ENCODE data around the gene MYDGF. TPM values are rescaled to one million over a fixed set of nuclear protein-coding genes. Genes with fewer than 3 reads are reported as not detected.
"Not testable (repeated sequence)": the region's sequence is repeated elsewhere in the genome, so short reads cannot be mapped to it uniquely, and the experiment has no call there.

Gene MYDGF
- total RNA-seq, 2 donors from 2014 or later, result 75.5 to 96.0 TPM

DNA sequence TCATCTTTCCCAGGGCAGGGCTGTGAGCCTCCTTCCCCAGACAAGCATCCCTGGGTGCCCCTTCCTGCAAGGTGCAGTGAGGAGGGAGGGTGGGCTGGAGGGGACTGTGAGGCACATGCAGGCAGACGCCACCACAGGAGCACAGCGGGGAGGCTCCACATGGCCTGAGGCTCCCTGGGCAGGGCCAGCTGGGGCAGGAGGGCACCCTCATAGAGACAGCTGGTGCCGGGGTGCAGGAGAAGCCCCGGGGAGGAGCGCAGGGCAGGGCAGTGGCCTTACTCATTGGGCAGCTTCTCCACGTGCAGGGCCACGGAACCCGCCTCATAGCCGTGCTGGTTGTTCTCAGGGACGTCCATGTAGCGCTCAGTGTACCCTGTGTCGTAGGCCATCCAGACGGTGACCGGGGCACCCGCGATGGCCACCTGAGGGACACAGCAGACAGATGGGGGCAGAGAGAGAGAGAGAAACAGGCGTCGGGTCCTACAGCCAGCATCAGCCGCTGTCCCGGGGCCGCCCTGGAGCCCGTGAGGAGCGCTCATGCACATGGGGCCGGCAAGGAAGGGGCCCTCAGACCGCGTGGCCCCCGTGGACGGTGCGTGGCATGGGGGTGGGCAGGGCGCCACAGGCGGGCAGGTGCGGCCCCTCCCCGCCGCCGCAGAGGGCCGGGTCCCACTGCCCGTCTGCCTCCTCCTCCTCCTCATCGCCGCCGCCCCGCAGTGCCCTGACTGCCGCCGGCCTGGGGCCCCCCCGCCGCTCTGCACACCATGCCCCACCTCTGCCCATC, 12.5 kb upstream of the MYDGF start:
- DNase-seq (no peak), ATAC-seq (no peak)
- intact Hi-C loops (cut with DNase I, micrococcal nuclease), result no loop called here

DNA sequence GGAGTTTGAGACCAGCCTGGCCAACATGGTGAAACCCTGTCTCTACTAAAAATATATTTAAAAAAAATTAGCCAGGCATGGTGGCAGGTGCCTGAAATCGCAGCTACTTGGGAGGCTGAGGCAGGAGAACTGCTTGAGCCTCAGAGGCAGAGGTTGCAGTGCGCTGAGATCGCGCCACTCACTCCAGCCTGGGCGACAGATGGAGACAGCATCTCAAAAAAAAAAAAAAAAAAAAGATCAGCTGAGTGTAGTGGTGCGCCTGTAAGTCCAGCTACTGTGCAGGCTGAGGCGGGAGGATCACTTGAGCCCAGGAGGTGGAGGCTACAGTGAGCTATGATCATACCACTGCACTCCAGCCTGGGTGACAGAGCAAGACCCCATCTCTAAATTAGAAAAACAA, 9.9 kb upstream of the MYDGF start:
- ATAC-seq; DNase-seq; intact Hi-C loops (cut with DNase I, micrococcal nuclease): not testable (repeated sequence)

DNA sequence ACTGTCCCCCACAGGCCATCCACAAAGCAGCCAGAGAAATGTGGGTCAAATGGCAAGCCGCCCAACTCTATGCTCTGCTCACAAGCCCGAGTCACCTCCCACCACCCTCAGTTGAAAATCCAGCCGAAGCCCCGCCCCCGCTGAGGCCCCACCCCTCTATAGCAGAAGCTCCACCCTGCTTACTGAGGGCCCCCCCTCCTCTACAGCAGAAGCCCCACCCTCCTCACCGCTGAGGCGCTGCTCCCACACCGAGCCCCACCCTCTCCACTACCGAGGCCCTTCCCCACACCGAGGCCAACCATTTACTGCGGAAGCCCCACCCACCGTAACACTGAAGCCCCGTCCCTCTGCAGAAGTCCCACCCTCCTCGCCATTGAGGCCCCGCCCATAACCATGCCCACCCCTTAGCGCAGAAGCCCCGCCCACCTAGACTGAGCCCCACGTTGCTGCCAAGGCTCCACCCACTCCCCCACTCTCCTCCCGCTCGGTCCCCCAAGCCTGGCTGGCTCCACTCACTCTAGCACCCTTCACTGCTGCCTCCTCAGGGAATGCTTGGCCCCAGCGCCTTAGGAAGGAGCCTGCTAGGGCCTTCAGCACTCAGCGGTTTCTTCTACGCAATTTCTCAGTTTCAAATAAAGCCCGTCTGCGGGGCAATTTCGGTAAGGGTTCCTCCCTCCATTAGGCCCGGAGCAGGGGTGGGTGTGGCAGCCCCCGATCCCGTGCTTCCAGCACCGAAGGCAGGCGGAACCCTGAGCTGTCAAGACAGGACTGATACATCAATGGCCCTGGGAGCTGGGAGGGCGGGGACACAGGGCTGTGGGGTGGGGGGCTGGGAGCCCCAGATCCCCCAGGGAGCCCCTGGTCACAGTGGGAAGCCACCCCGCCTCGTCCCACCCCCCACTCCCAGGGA, 9.0 kb upstream of the MYDGF start:
- intact Hi-C loops (cut with DNase I, micrococcal nuclease), result no loop called here
- DNase-seq (peak in 1 of 2 donors; percentile 48), ATAC-seq (peak; percentile 55)

DNA sequence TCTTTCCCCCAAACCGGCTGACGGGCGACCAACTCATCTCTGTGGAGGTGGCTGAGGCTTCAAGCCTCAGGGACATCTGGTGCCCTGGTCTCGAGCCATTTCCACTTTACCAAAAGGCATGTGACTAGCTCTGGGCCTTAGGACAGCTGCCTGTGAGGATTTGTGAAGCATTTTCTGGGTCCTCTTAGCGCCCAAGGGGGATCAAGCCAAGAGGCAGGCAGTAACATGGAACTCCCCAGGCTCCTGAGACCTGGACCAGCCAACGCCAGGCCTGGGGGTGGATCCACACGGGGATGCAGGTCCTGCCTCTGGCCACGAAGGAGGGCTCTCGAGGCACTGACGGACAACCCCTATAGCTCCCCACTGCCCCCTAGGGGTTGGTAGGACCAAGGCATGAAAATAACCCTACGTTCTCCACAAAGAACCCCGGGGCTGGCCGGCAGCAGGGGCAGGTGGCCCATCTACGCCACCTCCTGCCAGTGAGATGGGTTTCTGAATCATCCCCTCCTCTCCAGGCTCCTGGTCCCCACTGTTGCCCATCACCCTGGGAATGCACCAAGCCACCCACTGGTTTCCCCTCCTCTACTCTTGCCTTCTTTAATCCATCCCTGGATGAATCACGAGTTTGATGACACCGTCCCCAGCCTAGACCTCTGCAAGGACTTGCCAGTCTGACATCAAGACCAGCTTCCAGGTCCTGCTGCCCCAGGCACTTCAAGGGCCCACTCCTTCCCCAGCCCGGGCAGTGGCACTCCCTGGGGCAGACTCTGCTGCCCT, 7.0 kb upstream of the MYDGF start:
- intact Hi-C loops (cut with DNase I, micrococcal nuclease), result no loop called here
- ATAC-seq, result peak; percentile 52
- DNase-seq, result peak; percentile 37 to 44

DNA sequence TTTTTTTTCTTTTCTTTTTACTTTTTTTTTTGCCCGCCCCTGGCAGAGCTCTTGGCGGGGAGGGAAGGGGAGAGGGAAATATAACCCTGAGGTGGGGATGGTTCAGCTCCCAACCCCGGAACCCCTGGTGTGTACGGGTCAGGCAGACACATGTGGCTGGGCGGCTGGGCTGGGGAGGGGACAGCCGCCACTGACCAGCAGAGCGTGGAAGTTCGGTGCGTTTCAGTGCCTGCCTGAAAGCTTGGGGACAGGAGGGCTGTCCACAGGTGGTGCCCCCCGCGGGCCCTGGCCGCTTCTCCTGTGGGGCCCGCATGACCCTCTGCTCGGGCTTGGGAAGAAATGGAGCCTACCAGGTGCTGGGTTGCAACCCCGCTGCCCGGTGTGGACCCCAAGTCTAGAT, 5.2 kb upstream of the MYDGF start:
- ATAC-seq (no peak), DNase-seq (no peak)
- intact Hi-C loops (cut with DNase I, micrococcal nuclease), result no loop called here

DNA sequence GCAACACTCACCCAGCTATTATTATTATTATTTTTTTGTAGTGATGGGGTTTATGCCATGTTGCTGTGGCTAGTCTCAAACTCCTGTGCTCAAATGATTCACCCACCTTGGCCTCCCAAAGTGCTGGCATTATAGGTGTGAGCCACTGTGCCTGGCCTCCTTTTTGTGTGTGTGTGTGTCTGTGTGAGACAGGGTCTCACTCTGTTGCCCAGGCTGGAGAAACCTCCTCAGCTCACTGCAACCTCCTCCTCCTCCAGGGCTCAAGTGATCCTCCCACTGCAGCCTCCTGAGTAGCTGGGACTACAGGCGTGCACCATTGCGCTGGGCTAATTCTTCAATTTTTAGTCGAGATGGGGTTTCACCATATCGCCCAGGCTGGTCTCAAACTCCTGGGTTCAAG, 3.6 kb upstream of the MYDGF start:
- DNase-seq (no peak), ATAC-seq (no peak)
- intact Hi-C loops (cut with DNase I, micrococcal nuclease), result no loop called here

DNA sequence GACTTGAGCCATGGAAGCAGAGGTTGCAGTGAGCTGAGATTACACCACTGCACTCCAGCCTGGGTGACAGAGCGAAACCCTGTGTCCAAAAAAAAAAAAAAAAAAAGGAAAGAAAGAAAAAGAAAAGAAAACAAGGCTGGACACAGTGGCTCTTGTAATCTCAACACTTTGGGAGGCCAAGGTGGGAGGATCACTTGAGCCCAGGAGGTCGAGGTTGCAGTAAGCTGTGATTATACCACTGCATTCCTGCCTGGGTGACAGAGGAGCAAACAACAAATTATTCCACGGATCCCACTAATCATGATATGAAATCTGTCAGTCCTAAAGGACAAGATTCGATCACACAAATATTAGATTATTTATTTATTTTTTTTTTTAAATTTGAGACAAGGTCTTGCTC, 3.1 kb upstream of the MYDGF start:
- DNase-seq (no peak), ATAC-seq (no peak)
- intact Hi-C loops (cut with DNase I, micrococcal nuclease), result no loop called here

DNA sequence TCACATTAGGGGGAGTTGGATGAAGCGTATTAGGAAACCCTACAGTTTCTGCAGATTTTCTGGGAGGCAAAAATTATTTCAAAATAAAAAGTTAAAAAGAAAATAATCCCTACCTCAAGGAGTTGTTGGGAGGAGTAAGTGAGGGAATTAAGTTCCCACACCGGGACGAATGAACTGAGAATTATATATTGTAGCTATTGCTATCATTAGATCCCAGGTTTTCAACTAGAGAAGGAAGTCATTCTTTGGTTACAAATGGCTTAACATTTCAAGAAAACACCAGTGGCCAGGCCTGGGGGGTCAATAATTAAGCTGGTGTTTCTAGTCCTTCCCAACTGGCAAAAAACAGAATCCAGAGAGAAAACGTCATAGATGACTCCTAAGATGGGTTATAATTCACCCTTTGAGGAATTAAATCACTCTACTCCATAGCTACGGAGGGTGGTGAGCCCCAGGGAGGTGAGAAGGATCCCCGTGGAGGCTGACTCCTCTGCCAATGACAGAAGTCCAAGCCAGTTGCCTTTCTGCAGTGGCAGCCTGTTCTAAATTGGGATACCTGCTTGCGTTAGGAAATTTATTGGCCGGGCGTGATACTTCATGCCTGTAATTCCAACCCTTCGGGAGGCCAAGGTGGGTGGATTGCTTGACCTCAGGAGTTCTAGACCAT, 1.2 kb upstream of the MYDGF start:
- DNase-seq (no peak), ATAC-seq (no peak)
- intact Hi-C loops (cut with DNase I, micrococcal nuclease), result no loop called here

DNA sequence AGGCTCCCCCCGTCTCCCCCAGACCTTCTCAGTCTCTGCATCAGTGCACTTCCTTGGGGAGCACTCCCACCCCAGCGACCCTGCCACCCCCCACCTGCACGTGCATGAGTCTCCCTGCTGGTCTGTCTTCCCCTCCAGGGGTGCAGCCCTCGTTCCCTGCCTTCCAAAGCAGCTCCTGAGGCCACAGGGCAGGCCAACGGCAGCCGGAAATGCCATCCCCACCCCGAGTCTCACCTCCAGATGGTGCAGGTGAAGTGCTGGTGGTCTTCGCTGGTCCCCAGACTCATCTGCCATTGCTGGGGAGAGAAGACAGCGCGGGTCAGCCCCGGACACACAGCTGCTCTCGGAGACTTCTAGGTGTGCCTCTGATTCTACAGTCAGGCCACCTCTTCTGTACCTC, 5.5 kb downstream of the MYDGF start:
- intact Hi-C loops (cut with DNase I, micrococcal nuclease), result no loop called here
- no peak for ATAC-seq

DNA sequence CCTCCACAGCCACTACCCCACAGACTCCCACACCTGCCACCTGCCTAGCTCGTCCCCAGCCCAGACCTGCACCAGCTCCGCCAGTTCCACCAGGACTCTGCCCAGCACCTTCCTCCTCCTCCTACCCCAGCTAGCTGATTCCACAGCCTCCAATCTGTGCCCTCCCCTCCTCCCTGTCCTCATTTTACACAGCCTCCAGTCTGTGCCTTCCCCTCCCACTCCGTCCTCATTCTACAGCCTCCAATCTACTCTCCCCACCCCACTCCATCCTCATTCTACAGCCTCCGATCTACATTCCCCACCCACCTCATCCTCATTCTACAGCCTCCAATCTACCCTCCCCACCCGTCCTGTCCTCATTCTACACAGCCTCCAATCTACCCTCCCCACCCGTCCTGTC, 7.3 kb downstream of the MYDGF start:
- intact Hi-C loops (cut with DNase I, micrococcal nuclease), result no loop called here
- DNase-seq, result no peak
- ATAC-seq, result no peak

More for the DNA sequence above, 5.5 kb downstream of the MYDGF start:
- no peak for DNase-seq

DNA sequence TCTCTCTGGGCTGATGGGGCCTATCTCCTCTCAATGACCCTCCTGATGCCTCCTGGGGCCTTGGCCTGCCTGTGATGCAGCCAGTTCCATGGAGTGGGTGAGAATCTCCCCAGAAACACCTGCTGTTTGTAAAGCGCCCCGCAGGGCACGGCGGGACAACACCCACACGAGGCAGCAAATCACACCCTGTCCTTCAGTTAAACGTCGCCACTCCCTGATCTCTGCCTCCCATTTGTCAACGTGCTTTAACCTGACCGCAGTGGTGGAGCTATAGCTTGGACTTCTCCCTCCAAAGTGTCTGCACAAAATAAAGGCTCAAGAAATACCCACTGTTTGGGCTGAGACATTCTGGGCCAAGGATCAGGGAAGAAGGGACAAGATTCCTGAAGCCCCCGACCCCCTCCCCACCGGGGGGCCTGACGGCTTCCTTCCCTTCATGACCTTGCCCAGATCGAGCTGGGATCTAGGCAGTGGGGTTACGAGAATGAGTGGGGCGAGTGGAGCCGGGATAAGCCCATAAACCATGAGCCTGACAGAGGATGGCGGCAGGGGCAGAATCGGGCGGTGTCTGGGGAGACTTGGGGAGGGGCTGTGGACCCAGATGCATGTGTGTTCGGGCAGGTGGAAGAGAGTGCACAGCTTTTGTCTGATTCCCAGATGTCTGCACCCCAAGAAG, 8.0 kb downstream of the MYDGF start:
- ATAC-seq, result peak; percentile 80
- intact Hi-C loops (cut with DNase I, micrococcal nuclease), result no loop called here
- no peak for DNase-seq

DNA sequence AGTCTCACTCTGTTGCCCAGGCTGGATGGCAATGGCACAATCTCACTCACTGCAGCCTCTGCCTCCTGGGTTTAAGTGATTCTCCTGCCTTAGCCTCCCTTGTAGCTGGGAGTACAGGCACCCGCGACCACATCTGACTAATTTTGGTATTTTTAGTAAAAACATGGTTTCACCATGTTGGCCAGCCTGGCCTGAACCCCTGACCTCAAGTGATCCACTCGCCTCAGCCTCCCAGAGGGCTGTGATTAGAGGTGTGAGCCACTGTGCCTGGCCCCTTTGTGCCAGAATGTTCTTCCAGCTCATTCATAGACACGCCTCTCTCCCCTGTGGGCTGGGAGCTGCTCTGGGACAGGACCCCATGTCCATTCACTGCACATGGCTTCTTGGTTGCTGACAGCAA, 9.1 kb downstream of the MYDGF start:
- intact Hi-C loops (cut with DNase I, micrococcal nuclease), result no loop called here
- no peak for ATAC-seq
- DNase-seq, result no peak

DNA sequence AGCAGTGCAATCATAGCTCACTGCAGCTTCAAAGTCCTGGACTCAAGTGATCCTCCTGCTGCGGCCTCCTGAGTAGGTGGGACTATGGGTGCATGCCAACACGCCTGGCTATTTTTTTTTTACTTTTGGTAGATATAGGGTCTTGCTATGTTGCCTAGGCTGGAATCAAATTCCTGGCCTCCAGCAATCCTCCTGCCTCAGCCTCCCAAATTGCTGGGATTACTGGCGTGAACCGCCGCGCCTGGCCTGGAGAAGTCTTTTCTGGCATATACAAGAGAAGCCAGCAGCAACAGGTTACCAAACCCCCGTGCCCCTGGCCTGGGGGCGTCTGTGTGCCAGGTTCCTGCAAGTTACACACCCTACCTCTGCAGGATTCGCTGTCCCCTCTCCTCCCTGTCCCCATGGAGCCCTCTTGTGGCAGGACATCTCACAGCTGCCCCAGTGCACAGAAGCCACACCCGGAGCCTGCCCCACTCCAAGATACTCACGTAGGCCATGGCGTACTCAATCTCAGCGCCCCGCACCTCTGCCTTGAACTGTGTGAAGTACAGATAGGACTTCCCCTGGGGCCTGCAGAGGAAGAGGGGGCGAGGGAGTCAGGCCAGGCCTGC, 9.9 kb downstream of the MYDGF start:
- ATAC-seq (peak; percentile 68), DNase-seq (peak in 1 of 2 donors; percentile 47)
- intact Hi-C loops (cut with DNase I, micrococcal nuclease), result no loop called here

DNA sequence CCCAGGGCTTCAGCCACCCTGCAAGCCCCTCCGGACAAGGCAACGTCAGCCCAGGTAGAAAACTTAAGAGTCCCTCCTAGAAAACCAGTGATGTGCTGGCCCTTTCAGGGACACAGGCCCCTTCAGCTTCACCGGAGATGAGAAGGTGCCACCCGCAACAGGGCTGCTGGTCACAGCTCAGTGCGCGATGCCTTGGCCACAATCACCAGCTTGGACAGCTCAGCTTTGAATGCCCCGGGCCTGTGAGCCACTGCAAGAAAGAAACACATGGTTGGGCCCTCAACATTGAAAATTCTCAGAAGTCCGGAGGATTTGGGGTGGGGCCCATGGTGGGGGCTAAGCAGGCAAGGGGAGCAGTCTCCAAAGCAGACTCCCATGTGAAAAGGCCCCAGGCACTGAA, 12.3 kb downstream of the MYDGF start:
- DNase-seq (no peak), ATAC-seq (no peak)
- intact Hi-C loops (cut with DNase I, micrococcal nuclease), result no loop called here

DNA sequence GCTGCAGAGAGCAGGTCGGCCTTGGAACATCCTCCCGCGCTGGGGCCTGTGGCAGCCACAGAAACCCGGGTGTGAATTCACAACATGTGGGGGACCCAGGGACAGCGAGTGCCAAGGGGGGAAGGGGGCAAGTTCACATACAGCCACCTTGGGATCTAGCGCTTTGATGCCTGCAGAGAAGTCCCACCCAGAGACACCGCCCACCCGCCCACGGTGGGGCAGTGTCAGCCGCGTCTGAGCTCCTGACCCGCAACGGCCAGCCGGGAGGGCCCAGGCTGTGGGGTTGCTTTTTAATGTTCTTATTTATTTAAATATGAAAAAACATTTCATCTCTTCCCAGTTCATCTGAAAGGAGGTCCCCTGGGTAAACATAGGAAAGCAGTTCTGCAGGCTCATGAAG, 12.9 kb downstream of the MYDGF start:
- intact Hi-C loops (cut with DNase I, micrococcal nuclease), result no loop called here
- no peak for DNase-seq

DNA sequence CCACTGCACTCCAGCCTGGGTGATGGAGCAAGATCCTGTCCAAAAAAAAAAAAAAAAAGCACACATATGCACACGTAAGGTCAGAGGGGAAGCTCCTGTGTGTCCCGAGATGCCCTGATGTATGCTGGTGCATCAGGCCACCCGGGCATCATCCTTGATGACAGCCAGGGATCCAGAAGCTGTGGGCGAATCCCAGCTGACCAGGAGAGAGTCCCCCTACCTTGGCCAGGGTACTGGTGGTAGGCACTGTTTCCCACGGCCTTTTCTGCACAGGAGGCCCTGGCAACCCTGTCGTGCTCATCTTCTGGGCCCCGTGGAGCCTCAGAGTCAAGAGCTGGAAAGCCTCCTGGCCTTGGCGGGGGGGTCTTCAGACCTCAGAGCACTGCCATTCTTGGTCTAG, 14.0 kb downstream of the MYDGF start:
- intact Hi-C loops (cut with DNase I, micrococcal nuclease), result no loop called here
- DNase-seq, result no peak
- ATAC-seq, result no peak

More for the DNA sequence above, 12.9 kb downstream of the MYDGF start:
- ATAC-seq, result no peak

DNA sequence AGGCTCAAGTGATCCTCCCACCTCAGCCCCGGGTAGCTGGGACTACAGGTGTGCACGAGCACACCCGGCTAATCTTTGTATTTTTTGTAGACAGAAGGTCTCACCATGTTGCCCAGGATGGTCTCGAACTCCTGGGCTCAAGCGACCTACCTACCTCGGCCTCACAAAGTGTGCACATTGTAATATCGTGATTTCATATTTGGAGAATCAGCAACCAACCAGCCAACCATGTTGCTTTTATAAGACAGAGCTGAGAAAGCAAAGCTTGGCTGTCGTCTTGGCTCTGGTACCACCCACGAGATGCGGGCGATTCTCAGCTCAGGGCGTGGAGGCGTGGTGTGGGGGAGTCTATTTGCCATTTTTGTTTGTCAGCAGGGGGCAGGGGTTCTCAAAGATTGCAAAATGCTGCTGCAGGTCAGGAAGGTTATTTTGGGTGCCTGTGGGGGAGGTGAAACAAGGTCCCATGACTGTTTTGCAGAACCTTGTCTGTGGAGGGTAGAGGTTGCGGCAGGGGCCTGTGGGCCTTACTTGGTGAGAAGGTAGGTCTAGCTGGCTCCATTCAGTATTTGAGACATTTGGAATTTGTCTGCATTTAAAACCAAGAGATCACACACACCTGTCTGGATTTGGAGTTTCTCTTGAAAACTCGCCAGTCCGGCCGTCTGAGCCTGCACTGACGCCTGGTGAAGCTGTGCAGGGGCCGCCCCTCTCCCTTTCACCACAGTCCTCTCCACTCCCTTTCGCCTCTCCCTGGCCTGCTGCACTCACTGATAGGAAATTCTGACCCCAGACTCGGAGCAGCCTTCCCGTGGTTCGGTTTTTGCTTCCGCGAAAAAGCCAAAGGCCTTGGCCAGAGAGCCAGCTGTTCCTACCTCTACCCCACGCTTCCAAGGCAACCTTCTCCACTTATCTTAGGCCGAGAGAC, 15.4 kb downstream of the MYDGF start:
- intact Hi-C loops (cut with DNase I, micrococcal nuclease), result no loop called here
- ATAC-seq (peak; percentile 13), DNase-seq (no peak)

Data from left colon (tissue), 2 donors.